Retinal pigment epithelial cell (primary cell): Measurements from ENCODE around the gene FAM114A2.

Experiments
- DNase-seq: peaks from one replicate; pipeline ENCODE4 v3.0.0-alpha.2; 2010; ENCODE audit warnings: low read depth
- H3K4me3 ChIP-seq: 2 replicates; pipeline ENCODE4 v1.5.1; 2011; ENCODE audit warnings: mild to moderate bottlenecking, low read length, control low read depth, moderate library complexity
- TF ChIP-seq, protein P1 (sequence below): conservative IDR thresholded peaks from 2 replicates; pipeline ENCODE4 v1.5.1; 2011; ENCODE audit warnings: low read depth, low read length, control low read depth, inconsistent platforms

FAM114A2 gene

DNA sequence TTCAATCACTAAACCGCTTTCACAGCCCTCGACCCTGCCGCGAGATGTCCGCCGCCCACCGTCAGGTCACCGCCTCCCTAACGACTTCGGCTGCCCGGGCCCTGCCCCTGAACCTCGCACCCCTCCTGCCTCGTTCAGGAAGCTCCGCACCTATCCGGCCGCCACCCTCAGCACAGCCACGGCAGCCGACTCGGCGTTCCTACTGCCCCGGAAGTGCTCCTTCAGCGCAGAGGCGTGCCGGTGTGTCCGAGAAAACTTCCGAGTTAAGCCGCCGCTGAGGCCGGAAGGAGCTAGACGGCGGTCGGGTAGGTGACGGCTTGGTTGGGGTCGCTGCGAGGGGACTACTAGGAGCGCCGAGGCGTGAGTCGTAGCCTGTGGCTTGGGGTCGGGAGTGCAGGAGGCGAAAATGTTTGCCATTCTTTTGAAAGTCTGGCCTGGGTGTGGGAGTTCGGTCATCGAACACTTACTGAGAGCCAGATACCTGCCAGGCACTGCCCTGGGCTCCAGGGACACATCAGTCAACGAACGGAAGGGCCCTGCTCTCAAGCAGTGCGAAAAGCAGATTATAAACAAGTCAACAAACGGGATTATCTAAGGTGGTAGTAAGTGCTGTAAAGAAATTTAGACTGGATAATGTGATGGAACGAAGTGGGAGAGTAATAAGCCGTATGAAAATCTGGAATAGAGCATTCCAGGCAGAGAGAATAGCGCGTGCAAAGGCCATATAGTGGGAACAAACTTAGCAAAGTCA is at the start of gene FAM114A2, which contains the start of gene MFAP3:
Gene FAM114A2 (minus strand): TSS at position 204 of the 751 bp plus-strand sequence. CDS start 3,957 bp downstream, outside the sequence.
Gene MFAP3 (plus strand): TSS at position 261 of the 751 bp plus-strand sequence. CDS start 10,756 bp downstream, outside the sequence.
- H3K4me3 ChIP-seq = peak within 1 kb of the TSS; percentile 84
- TF ChIP-seq, protein P1, sequence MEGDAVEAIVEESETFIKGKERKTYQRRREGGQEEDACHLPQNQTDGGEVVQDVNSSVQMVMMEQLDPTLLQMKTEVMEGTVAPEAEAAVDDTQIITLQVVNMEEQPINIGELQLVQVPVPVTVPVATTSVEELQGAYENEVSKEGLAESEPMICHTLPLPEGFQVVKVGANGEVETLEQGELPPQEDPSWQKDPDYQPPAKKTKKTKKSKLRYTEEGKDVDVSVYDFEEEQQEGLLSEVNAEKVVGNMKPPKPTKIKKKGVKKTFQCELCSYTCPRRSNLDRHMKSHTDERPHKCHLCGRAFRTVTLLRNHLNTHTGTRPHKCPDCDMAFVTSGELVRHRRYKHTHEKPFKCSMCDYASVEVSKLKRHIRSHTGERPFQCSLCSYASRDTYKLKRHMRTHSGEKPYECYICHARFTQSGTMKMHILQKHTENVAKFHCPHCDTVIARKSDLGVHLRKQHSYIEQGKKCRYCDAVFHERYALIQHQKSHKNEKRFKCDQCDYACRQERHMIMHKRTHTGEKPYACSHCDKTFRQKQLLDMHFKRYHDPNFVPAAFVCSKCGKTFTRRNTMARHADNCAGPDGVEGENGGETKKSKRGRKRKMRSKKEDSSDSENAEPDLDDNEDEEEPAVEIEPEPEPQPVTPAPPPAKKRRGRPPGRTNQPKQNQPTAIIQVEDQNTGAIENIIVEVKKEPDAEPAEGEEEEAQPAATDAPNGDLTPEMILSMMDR = no peak
- peak; percentile 47 for DNase-seq

DNA sequence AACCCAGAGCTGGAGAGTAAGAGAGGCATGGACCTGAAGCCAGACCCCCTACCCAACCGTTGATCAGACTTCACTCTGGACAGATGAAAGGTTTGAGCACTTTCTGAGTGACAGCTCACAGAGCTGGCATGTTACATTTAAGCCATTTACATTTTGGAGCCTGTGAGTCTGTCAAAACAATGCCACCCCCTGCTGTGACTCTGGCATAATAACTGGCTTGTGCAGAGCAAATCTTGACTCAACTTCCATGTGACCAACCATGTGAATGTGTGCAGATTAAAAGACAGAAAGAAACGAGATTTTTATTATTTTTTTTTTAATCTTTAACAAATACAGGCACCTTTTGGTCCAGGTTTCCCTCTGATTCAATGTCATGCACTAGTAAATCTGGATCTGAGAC is 48.5 kb upstream of the FAM114A2 start:
- no peak overlapping the region for H3K4me3 ChIP-seq
- DNase-seq = peak; percentile 71
- TF ChIP-seq, protein P1 = no peak

DNA sequence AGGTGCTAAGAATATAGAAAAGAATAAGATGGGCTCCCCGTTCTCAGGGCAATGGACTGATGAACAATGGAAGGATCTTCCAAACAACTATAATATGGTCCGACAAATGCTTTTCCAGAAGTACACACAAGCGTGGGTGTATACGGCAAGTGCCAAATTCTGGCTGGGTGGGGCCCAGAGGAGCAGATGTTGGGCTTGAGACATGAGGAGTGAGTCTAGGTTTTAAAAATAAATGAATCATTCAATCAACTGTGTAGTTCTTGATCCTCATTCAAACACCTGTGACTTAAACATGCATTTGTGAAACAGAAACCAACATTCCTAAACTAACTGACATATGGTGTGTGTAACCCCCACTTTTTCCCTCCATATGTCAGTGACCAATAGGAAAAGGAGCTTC is 47.9 kb upstream of the FAM114A2 start:
- DNase-seq = no peak
- no peak overlapping the region for H3K4me3 ChIP-seq
- TF ChIP-seq, protein P1 = no peak

DNA sequence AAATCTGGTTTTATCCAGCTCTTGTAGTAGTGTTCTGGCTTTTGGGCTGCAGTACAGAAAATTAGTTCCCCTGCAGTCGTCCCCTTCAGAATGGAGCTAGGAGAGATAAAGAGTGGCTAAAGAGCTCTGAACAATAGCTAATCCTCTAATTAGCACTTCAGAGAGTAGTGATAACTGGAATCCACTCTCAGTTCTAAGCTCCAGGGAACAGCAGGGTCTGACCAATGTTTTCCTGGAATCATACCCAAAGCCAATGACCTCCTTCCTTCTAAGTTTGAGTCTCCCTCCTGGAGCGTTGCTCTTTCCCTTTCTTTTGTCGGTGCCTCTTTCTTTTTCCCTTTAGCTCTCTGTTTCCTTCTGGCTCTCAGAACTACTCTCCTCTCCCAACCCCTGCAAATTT is 47.4 kb upstream of the FAM114A2 start:
- H3K4me3 ChIP-seq = no peak overlapping the region
- TF ChIP-seq, protein P1 = no peak
- no peak for DNase-seq

DNA sequence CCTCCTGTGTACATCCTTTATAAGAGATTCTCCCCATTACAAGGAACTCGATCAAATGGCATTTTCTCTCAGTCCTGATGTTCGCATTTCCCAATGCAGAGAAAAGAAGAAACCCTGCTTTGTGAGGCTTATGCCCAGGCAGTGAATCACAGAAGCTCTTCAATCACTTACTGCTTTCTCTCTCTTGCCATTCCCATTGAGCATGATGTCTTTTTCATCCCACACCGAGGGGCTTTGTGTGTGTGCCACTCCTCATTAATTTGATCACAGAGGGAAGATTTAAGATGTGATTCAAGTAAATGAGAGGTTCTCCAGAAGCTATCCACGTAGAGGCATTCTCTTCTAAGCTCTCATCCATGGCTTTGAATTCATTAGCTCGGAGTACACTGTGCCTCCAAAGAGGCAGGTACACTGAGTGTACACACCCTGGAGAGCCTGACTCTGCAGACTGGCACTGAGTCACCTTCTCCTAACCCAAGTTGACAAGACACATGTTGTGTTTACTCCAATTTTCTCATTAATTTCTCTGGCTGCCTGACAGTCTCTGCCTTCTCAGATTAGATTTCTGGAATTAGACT is 45.4 kb upstream of the FAM114A2 start:
- no peak overlapping the region for H3K4me3 ChIP-seq
- no peak for DNase-seq
- TF ChIP-seq, protein P1 = no peak

DNA sequence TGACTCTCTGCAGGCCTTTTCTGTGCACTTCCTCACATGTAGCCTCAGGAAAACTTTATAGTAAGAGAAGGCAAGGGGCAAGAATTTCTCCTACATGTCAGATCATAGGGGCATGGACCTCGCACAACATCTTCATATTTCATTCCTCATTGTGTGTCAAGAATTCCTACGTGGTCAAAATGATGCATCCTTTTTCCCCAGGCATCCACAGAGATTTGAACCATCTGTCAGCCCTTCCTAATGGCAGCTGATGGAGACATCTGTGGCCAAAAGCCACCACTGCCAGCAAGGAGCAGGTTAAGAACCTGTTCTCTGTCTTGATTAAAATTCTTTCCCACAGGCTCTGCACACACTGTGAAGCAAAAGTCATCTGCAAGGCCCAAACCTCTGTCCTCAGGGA is 42.5 kb upstream of the FAM114A2 start:
- DNase-seq = no peak
- TF ChIP-seq, protein P1 = no peak
- H3K4me3 ChIP-seq = no peak overlapping the region

DNA sequence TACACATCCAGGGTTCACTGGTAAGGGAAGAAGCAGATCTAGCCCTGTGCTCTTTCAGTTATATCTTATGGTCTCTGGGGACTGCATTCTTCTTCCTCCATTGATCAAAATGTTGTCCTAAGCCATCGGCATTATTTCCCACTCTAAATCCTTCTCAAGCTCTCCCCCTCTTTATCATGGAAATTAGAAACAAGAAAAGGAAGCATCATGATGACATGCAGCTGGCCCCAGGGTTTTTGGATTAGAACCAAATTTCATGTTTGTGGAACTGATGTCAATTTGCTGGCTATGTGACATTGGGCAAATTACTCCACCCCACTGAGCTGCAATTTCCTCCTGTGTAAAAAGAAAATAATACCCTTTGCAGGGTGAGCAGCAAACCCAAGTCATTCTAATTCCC is 39.6 kb upstream of the FAM114A2 start:
- DNase-seq = no peak
- TF ChIP-seq, protein P1 = no peak
- H3K4me3 ChIP-seq = no peak overlapping the region
